NCI-H2227 (cell line): ENCODE results near the gene CD8B2.
"Not testable (repeated sequence)": the region's sequence is repeated elsewhere in the genome, so short reads cannot be mapped to it uniquely, and the experiment has no call there.

Source experiments
- DNase-seq: peaks from one replicate; lab custom pipeline; 2025; ENCODE audit not compliant: unreplicated experiment; lab: John Stamatoyannopoulos, UW

The CD8B2 gene

DNA sequence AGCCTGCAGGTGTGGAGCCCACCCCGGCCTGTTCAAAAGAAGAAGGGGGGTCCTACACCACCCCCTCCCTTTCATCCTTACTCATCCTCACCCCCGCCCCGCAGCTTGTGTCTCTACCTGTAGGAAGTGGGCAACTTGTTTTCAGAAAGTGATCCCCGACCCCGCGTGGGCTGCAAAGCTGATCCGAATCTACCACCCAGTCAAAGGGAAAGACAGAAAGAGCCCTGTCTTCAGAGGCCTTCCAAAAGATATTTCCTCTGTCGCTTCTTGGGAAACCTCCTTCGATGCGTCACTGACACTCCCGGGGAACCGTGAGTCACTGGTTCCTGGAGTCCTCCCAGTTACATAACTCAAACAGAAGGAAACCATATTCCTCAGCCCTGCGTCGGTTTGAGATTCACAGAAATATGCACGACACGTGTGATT, 24.3 kb downstream of the CD8B2 start:
- not testable (repeated sequence) for DNase-seq

DNA sequence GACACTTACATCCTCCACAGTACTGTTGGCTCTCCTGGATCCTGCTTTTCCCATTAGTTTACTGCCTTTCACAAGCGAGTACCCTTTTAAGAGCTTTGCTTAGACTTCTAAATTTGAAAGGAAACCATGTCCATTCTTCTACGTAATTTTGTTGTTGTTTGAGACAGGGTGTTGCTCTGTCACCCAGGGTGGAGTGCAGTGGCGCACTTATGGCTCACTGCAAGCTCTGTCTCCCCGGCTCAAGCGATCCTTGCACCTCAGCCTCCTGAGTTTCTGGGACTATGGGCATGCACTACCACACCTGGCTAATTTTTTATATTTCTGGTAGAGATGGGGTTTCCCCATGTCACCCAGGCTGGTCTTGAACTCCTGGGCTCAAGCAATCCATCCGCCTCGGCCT, 24.8 kb downstream of the CD8B2 start:
- DNase-seq = not testable (repeated sequence)

DNA sequence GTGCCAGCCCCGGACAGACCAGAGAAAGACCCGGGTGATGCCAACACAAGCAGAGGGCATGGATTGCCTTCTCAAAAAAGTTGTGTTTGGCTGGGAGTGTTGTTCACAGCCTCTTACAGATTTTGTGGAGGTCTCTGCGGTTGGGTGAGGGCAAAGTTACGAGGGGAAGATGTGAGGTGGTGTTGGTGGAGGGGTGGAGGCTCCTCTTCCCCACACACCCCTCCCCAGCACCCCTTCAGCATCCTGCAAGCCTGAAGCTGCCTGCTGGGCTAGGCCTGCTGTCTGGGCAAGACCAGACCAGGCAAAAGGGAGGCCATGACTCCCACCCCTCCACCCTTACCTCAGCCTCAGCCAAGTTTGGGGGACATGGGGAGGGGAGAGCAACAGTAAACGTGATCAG, 26.2 kb downstream of the CD8B2 start:
- not testable (repeated sequence) for DNase-seq

DNA sequence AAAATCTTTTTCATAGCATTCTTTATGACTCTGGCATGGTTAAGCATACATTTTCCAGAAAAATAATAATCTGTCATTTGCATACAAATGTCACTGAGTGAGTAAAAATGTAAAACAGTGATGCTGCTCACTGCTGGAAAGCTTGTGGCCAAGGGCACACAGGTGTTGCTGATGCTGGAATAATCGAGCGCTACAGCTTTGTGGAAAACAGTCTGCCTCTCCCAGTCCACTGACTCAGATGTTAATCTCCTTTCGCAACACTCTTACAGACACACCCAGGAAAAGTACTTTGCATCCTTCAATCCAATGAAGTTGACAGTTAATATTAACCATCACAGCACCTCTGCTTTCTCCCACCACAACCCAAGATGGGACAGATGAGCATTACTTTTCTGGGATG, 27.7 kb downstream of the CD8B2 start:
- not testable (repeated sequence) for DNase-seq

DNA sequence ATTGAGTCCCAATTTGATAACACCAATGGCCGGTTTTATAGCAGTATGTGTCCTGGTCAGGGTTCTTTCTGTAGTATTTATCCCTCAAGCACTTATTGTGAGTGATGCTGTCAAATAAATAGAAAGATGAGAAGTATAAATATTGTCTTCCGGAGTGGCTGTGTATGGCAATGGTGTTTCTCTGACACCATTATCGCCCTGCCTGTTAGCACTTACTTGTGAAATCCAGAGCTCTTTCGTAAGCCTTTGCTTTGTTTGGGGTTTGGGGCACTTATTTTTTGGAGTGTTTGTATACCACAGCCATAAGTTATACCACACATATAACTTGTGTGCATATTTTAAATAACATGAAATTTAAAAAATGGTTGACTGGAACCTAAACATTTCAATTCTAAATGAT, 29.3 kb downstream of the CD8B2 start:
- DNase-seq = no peak

DNA sequence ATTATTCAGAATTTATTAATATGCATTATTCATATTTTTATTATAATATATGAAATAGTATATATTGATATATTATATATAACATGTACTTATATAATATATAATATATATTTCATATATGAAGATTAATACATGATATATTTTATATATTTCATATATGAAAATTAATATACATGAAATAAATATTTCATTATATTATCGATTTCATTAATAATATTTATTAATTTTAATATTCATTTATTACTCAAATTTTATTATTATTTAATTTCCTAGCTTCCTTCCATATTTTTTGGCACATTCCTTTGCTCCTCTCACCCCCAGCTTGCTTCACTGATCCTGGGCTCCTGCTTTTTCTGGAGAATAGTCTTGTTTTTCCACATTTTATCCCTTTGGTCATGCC, 29.7 kb downstream of the CD8B2 start:
- no peak for DNase-seq

DNA sequence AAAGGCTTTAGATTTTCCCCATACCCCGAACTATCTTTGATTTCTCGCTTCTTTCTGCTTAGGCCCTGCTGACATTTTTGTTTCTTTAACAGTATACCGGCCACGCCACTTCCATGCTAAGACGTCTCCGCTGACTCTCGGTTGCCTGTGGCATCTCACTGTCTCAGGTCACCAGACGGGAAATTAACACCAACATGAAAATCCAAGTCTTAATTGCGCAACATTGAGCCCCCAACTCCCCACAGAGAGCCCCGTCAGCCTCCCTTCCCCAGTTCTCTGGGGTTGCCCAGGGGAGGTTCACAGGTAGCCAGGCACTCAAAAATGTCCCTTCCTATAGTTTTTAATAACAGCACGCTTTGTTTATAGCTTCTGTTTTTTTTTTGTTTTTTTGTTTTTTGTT, 30.2 kb downstream of the CD8B2 start:
- no peak for DNase-seq

DNA sequence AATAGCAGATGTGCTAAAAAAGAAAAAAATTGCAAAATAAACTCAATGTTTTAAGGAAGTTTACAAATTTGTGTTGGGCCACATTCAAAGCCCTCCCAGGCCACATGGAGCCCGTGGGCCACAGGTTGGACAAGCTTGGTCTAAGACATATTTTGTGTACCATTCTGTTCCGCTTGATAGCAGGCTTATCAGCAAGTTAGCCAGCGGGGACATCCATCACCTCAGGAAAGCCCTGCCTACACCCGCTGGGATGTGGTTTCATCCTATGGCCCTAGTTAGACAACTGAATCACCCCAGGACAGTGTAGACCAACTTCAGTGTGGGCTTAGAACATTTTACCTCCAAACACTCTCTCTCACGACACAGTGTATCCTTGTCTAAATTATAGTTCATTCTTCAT, 32.6 kb downstream of the CD8B2 start:
- no peak for DNase-seq

DNA sequence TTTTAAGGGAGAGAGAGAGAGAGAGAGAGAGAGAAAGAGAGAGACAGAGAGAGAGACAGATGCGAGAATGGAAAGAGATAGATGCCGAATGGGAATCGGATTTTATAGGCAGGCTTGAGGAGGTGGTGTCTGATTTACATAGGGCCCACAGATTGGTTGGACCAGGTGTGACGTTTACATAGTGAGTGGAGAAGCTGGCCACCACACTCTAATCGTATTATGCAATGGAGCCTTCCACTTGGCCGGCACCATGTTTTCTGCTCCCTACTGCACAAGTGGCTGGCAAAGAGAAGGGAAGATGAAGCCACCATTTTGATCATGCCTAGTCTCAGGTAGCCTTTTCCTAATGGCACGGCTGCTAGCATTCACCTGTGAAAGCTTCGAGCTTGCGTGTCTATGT, 33.9 kb downstream of the CD8B2 start:
- no peak for DNase-seq

DNA sequence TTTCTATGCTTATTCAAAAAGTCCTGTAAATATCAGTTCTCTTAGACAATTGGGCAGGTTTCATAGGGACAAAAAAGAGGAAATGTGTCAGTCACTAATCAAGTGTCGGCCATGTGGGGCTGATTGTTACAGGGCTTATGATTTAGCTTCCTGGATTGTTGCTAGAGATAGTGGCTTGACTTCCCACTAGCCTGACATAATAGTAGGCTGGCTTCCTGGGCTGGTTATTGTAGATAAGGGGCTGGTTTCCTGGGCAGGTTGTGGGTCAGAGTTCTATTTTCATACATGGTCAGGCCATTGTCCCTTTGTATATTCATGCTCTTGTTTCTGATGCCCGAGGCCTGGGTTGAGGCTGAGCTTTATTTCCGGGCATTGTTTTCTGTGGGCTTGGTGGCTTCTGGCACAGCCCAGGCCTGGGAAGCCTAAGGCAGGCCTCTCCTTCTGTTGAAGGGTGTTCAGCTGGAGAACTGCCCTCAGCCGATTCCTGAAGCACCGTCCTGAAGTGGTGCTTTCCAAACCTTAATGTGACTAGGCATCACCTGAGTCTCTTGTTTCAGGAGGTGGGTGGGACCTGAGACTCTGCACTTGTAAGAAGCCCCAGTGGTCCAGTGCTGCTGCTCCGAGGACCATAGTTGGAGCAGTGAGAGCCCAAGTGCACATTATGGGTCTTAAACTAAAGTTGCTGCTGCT, 37.0 kb downstream of the CD8B2 start:
- no peak for DNase-seq

DNA sequence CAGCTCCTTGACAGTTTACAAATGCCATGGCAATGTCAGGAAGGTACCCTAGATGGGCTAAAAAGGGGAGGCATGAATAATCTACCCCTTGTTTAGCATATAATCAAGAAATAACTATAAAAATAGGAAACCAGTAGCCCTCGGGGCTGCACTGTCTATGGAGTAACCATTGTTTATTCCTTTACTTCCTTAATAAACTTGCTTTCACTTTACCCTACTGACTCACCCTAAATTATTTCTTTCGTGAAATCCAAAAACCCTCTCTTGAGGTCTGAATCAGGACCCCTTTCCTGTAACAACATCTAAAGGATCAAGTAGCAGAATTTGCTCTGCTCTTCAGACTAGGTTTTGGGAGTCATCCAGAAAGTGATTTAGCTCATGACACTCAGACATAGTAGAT, 43.7 kb downstream of the CD8B2 start:
- DNase-seq = no peak

DNA sequence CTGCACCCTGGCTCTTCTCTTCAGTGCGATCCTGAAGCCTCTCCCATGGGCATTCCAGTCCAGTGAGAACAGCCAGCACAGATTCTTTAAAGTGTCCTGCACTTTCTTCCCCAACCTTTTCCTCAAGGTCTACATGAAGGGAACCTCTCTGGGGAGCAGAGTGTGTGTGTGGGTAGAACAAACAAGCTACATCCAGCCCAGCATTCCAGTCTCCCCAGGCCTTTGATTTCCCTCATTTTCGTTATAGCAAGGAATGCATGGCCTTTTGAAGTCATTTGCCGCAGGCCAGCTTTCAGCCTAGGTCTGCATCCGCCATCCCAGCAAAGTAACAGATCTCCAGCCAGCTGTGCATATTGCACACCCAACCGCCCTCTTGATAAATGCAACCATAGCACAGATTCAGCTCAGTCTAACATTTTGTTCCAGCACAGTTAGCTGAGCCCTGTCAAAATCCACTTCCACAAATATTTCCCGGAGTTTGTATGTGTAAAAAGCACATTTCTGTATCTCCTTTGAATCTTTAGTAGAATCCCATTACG, 44.6 kb downstream of the CD8B2 start:
- DNase-seq = no peak

DNA sequence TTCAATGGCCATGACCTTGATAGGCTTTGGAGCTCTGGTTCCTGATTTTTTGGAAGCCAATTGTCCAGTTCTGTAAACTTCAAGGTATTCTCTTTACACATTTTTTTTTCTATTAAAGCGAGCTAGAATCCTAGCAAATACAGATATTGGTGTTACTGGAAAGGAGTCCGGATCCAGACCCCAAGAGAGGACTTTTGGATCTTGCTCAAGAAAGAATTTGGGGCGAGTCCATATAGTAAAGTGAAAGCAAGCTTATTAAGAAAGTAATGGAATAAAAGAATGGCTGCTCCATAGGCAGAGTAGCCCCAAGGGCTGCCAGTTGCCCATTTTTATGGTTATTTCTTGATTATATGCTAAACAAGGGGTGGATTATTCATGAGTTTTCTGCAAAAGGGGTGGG, 45.1 kb downstream of the CD8B2 start:
- DNase-seq = no peak

DNA sequence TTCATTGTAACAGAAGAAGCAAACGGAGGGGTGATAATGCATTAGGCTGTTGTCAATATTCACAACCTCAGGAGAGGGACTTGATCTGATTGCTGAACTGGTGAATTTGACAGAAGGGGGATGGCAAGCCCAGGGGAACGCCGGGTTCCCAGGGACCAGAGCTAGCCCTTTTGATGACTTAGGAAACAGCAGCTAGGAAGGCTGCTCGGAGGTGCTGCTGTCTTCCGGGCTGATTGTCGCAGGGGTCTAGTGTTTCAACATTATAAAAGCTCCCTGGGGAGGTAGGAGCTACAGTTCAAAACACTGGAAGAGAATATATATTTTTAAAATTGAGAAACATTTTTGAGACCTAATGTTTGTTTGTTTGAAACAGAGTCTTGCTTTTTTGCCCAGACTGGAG, 47.3 kb downstream of the CD8B2 start:
- no peak for DNase-seq

DNA sequence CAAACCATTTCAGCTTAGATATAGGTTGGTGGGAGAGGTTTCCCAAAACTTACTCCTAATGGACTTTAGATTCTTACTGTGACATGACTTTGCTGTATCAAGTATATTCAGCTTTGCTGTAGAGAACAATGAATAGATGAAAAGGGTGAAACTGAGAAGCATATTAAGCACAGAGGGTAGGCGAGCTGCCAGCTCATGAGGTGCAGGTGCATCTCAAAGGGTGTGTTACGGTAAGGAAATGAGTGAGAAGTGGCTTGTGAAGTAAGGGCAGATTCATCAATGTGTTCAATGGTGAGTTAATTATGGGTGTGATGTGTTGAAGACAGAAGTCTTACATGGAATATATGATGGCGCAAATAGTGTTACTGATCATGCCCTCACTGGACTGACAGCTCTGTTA, 49.3 kb downstream of the CD8B2 start:
- DNase-seq = no peak

DNA sequence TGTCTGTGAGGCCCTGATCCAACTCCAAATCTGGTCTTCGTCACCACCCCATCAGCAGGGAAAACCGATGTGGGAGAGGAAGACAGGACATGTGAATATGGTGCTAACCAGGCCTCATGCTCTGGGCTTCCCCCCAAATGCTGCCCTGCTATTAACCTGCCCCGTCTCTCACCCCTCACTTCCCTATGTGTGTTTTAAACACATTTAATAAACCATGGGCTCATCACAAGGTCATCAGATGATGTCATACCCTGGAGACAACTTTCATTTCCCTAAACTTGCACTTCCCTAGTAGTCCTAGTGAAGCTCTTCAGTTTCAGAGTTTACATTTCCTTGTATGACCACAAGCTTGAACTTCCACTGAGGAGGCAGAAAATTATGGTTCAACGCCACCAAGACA, 49.9 kb downstream of the CD8B2 start:
- no peak for DNase-seq

DNA sequence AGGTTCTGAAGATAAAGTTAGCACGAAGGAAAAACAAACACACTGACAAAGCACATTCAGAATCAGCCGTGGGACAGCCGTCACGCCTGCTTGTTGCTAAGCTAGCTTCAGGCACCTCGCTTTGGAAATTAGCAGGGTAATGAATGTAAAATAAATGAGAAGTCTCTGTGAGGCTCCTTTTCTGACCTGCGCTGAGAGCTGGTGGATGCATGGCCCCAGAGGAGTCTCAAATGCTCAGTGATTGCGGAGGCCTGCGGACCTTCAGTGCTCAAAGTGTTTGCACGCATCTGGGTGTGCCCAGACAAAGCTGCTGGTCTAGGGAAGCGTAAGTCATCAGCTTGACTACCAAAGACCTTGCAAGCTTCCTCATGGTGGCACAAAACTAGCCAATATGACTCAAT, 50.6 kb downstream of the CD8B2 start:
- DNase-seq = no peak

DNA sequence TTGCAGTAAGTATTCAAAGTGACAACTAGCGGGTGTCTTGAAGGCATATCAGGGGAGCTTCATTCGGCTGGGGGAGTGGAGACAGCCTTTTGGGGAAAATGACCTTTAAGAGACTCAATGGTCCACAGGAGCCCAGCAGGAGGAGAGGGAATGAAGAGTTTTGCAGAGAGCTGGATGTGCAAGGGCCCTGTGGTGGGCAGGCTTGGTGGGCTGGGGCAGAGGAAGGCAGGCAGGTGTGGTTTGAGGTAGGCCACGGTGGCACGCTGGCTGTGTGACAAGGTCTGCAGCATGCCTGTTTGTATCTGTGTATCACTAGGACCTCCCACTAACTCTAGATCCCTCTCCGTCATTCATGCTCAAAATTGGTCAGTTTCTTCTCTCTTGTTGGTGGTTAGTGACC, 53.7 kb downstream of the CD8B2 start:
- DNase-seq = no peak

DNA sequence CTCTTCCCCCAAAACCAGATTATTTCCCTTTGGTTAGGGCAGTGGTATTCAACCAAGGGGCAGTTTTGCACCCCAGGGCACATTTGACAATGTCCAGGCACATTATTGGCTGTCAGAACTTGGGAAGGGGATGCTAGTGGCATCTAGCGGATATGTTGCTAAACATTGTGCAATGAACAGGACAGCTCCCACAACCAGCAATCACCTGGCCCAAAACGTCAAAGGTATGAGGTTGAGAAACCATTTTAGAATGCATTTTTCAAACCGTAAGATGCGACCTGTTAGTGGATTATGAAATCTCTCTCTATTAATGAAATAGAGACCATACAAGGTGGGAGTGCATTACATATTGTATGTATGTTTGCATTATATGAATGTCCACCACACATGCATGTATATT, 54.2 kb downstream of the CD8B2 start:
- DNase-seq = no peak

DNA sequence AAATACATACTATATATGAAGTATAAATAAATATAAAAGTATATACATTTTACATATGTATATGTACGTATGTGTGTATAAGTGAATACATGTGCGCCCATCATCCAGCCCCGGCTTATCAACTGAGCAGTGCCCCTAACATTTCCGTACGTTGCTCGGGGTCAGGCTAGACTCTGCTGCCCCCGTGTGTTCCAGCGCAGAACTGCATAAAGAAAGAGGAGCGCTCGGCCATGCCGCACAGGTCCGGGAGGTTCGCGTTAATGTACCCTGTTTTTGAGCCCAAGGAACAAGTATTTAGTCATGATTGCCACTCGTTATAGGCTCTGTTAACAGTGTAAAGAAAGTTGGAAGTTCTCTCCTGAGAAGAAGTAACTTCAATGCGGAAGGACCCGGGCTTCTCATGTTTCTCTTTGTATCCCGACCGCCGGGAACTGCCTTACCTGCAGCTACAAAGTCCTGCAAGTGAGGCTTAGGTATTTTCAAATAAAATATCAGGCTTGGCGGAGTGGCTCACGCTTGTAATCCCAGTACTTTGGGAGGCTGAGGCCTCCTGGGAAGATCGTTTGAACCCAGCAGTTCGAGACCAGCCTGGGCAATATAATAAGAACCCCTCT, 55.7 kb downstream of the CD8B2 start:
- peak; percentile 57 for DNase-seq

DNA sequence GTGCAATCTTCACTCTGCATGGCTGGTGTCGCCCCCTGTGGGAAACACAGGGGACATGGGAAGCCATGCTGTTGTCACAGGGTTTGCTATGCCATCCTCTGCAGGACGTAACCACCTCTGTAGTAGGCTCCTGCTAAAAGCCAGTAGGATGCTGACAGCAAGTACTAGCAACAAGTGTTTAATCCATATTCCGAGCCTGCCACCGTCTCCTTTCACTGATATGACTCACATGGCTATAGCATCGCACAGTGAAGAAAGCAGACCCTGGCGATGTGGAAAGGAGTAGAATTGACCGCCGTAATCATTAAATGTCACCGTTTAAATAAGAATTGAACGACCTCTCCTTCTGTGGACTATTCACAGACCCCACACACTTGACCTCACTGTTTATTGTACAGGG, 57.8 kb downstream of the CD8B2 start:
- no peak for DNase-seq

DNA sequence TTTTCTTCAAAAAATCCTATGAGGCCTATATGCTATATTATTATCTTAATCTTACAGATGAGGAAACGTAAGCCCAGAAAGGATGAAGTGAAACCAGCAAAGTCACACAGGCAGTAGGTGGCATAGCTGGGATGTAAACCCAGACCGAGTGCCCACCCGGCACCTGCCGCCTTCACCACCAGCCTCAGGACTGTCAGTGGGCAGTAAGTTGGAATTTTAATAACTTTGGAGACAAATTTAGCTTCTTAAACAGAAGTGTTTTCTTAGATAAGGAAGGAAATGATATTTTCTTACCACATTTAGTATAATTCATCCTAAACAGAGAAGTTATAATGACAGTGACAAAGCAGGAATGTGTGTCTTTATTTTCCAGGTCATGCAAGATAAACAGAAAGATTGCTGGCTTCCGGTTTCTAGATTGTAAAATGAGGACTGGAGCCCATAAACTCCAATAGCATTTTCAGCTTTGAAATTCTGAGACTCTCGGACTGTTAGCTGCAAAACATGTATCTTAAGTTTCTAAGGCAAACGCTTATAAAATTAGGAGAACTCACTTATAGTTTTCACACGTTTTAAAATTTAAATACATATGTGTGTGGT, 59.3 kb downstream of the CD8B2 start:
- no peak for DNase-seq
